Lower lobe of right lung (tissue), 2 donors: Measurements from ENCODE around the gene LRRC28. TPM values are rescaled to one million over a fixed set of nuclear protein-coding genes. Genes with fewer than 3 reads are reported as not detected.

ENCODE experiments used
- ATAC-seq, 2 donors: fragments of 200-7000 bp; cut with Tn5 transposase; one replicate each; pipeline ENCODE4 v1.9.1; 2020 to 2022; ENCODE audit warnings: mild to moderate bottlenecking in 2 of 2, moderate library complexity in 2 of 2
- DNase-seq: peaks from one replicate; pipeline ENCODE4 v3.0.0-alpha.2; 2020
- H3K27ac ChIP-seq: fragments of 200-600 bp; one replicate; pipeline ENCODE4 v1.8.0; 2022
- H3K27me3 ChIP-seq: fragments of 200-600 bp; one replicate; pipeline ENCODE4 v1.8.0; 2022; ENCODE audit warnings: low read depth
- H3K36me3 ChIP-seq: fragments of 200-600 bp; one replicate; pipeline ENCODE4 v1.8.0; 2022; ENCODE audit warnings: mild to moderate bottlenecking
- H3K4me1 ChIP-seq: fragments of 200-600 bp; one replicate; pipeline ENCODE4 v1.8.0; 2022
- H3K4me3 ChIP-seq: fragments of 200-600 bp; one replicate; pipeline ENCODE4 v1.8.0; 2022; ENCODE audit warnings: mild to moderate bottlenecking
- H3K9me3 ChIP-seq: fragments of 200-600 bp; one replicate; pipeline ENCODE4 v1.8.0; 2022
- intact Hi-C: fragments of 100-400 bp; cut with DNase I; formaldehyde crosslinking; loops from one replicate; pipeline ENCODE4 v1.11.0; 2022
- total RNA-seq: library from RNA; stranded (reverse); fragmentation: NEBNext Ultra II Directional; extraction: Animal tissue kit (Norgen Biotek cat#: 25700); gene quantifications from one replicate; pipeline ENCODE4 v1.2.1, GENCODE V29; 2021
- TF ChIP-seq, protein P1 (sequence below): fragments of 200-600 bp; IDR thresholded peaks from one replicate; pipeline ENCODE4 v1.8.0; 2022; ENCODE audit warnings: antibody characterized with exemption, mild to moderate bottlenecking
- donor health status: DM: no; HTN: yes; CAD: no; lungs with severe emphysema.

LRRC28 gene
- total RNA-seq, 1 donor from 2014 or later = 23.8 TPM

- ATAC-seq (peak in 1 of 2 donors; percentile 40), DNase-seq (no peak)
- H3K4me1 ChIP-seq = no peaks in the 10 kb centered on the region
- H3K36me3 ChIP-seq = peaks cover 8% of the 10 kb centered on the region
- no peak overlapping the region for H3K4me3 ChIP-seq
- H3K27ac ChIP-seq = no peak overlapping the region
- intact Hi-C loops = no loop called here
- TF ChIP-seq, protein P1, sequence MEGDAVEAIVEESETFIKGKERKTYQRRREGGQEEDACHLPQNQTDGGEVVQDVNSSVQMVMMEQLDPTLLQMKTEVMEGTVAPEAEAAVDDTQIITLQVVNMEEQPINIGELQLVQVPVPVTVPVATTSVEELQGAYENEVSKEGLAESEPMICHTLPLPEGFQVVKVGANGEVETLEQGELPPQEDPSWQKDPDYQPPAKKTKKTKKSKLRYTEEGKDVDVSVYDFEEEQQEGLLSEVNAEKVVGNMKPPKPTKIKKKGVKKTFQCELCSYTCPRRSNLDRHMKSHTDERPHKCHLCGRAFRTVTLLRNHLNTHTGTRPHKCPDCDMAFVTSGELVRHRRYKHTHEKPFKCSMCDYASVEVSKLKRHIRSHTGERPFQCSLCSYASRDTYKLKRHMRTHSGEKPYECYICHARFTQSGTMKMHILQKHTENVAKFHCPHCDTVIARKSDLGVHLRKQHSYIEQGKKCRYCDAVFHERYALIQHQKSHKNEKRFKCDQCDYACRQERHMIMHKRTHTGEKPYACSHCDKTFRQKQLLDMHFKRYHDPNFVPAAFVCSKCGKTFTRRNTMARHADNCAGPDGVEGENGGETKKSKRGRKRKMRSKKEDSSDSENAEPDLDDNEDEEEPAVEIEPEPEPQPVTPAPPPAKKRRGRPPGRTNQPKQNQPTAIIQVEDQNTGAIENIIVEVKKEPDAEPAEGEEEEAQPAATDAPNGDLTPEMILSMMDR = no peak
- no peaks in the 10 kb centered on the region for H3K27me3 ChIP-seq
- H3K9me3 ChIP-seq = no peaks in the 10 kb centered on the region
These were observed 39.4 kb upstream of the LRRC28 start for GRCh38 chr15:99211926-99212325.

DNA sequence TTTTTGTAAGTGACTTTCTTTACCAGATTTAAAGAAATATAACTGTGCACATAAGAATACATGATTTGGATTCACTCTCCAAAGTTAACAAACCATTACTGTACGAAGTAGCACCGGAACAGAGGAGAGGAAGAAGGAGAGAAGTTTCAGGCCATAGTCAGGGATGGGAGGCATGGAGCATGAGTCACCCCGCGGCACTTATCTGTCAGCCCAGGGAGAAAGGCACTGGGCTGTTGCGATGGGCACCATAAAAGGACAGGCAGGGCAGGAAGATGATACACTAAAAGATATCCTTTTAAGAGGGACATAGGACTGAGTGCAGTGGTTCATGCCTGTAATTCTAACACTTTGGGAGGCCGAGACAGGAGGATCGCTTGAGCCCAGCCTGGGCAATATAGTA lies 38.9 kb upstream of the LRRC28 start:
- no peak overlapping the region for H3K4me3 ChIP-seq
- no peak for ATAC-seq
- DNase-seq = no peak
- no peak overlapping the region for H3K27ac ChIP-seq
- no peaks in the 10 kb centered on the region for H3K9me3 ChIP-seq
- peaks cover 8% of the 10 kb centered on the region for H3K36me3 ChIP-seq
- H3K4me1 ChIP-seq = no peaks in the 10 kb centered on the region
- intact Hi-C loops = no loop called here
- H3K27me3 ChIP-seq = no peaks in the 10 kb centered on the region
- TF ChIP-seq, protein P1 = no peak

DNA sequence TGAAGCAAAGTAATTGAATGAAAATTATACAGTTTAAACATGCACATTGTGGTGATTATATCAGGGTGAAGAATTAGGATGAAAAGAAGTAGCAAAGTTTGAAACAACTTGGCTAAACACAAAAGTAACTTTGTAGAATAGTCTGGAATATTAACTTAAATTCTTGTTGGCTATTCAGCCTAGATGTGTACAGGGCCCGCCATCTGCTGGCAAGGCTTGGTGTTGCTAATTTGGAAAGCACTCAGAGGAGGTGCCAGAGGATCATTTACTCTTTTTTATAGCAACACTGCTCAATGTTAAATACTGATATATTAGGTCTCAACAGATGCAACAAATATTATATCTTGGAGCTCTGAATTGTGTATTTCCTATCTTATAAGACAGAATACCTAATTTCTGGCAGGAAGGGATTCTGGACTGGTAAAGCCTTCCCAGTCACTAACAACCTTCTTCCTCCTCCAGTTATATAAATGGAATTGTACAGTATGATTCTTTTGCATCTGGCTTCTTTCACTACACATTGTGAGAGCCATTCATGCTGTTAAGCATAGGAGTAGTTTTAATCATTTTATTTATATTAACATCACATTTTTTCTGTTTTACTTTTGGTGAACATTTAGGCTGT lies 38.0 kb upstream of the LRRC28 start:
- no peak overlapping the region for H3K27ac ChIP-seq
- H3K4me3 ChIP-seq = no peak overlapping the region
- H3K36me3 ChIP-seq = peaks cover 17% of the 10 kb centered on the region
- H3K9me3 ChIP-seq = no peaks in the 10 kb centered on the region
- intact Hi-C loops = no loop called here
- TF ChIP-seq, protein P1 = peak; percentile 86
- no peaks in the 10 kb centered on the region for H3K4me1 ChIP-seq
- ATAC-seq (peak; percentile 81 to 82), DNase-seq (peak; percentile 74)
- no peaks in the 10 kb centered on the region for H3K27me3 ChIP-seq

- peaks cover 68% of the 10 kb centered on the region for H3K36me3 ChIP-seq
- intact Hi-C loops = no loop called here
- TF ChIP-seq, protein P1 = no peak
These were observed 26.7 kb upstream of the LRRC28 start for GRCh38 chr15:99224372-99225214.

DNA sequence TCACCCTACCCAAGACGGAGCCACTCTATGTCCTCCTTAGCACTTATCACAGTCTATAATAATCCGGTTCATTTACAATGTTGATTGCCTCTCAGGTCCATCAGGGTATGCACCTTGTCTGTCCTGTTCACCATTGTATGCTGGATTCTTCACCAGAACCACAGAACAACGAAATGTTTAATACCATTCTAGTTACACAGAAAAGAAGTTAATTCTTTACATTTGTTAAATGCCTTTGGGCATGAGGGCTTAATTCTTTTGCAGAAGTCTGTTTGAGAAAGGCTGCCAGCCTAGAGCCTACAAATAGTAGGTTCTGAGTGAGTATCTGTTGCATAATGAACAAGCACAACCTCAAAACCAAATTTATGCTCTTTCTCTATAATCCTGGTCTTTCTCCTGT lies 24.5 kb upstream of the LRRC28 start:
- Histone ChIP-seq H3K27ac (no peak overlapping the region), H3K27me3 (no peaks in the 10 kb centered on the region), H3K4me1 (no peaks in the 10 kb centered on the region), H3K4me3 (no peak overlapping the region), H3K36me3 (peaks cover 49% of the 10 kb centered on the region), H3K9me3 (no peaks in the 10 kb centered on the region)
- intact Hi-C loops = no loop called here
- TF ChIP-seq, protein P1 = no peak
- no peak for ATAC-seq
- no peak for DNase-seq

More at GRCh38 chr15:99224372-99225214, 26.7 kb upstream of the LRRC28 start:
- Histone ChIP-seq H3K4me3 (no peak overlapping the region), H3K27ac (no peak overlapping the region), H3K9me3 (no peaks in the 10 kb centered on the region), H3K4me1 (no peaks in the 10 kb centered on the region), H3K27me3 (no peaks in the 10 kb centered on the region)
- DNase-seq (no peak), ATAC-seq (no peak)
